GM12878 (cell line): ENCODE data around the gene ADAR.

Experiments
- ASH2L ChIP-seq: fragments of 300-600, 200-600 bp; sonication (generic); IDR thresholded peaks from 2 replicates; pipeline ENCODE4 v1.6.1; 2017; ENCODE audit warnings: low read depth, mild to moderate bottlenecking, borderline replicate concordance
- CEBPB ChIP-seq, 2 experiments: fragments of 150-350 bp in 1 of 2; IDR thresholded peaks; 2 replicates each; pipeline ENCODE4 v1.6.1; 2012 to 2014; ENCODE audit warnings: low read depth in 2 of 2, low read length in 2 of 2, borderline replicate concordance in 1 of 2, inconsistent platforms in 1 of 2
- CHD2 ChIP-seq: IDR thresholded peaks from 2 replicates; pipeline ENCODE4 v1.6.1; 2011; ENCODE audit warnings: low read depth, low read length, improper control_type of control experiment, borderline replicate concordance
- CTCF ChIP-seq, 3 experiments: IDR thresholded peaks in 2 of 3; conservative IDR thresholded peaks in 1 of 3; 2 replicates each; pipeline ENCODE4 v1.5.1; 2011; ENCODE audit warnings: low read depth in 3 of 3, low read length in 3 of 3, mild to moderate bottlenecking in 3 of 3, control low read depth in 2 of 3, moderate library complexity in 2 of 3, inconsistent platforms in 1 of 3, mixed read lengths in 1 of 3; ENCODE audit not compliant: control insufficient read depth in 2 of 3, insufficient read depth in 1 of 3; ENCODE audit errors: extremely low read depth in 1 of 3
- E4F1 ChIP-seq: fragments of 450-650 bp; IDR thresholded peaks from 2 replicates; pipeline ENCODE4 v1.6.1; 2018; ENCODE audit warnings: borderline replicate concordance, mild to moderate bottlenecking; ENCODE audit not compliant: partially characterized antibody
- NFYB ChIP-seq: IDR thresholded peaks from 2 replicates; pipeline ENCODE4 v1.6.1; 2011; ENCODE audit warnings: low read depth, mild to moderate bottlenecking, low read length, improper control_type of control experiment, moderate library complexity; ENCODE audit not compliant: insufficient read depth
- RCOR1 ChIP-seq: conservative IDR thresholded peaks from 2 replicates; pipeline ENCODE4 v1.6.1; 2012; ENCODE audit warnings: low read depth, low read length, improper control_type of control experiment
- REST ChIP-seq: IDR thresholded peaks from 2 replicates; pipeline ENCODE4 v1.6.1; 2012; ENCODE audit warnings: mild to moderate bottlenecking, low read depth, low read length
- SIN3A ChIP-seq: IDR thresholded peaks from 2 replicates; pipeline ENCODE4 v1.6.1; 2012; ENCODE audit warnings: low read depth, low read length, improper control_type of control experiment
- SP1 ChIP-seq: IDR thresholded peaks from one replicate; pipeline ENCODE4 v1.6.1; 2011; ENCODE audit warnings: low read depth, low read length

GRCh38 chr1:154609398-154610380 is 1.7 kb upstream of the ADAR start:
- TF ChIP-seq REST (no peak), CTCF (IDR thresholded peaks at IDR 0.05 in 2 of 3, conservative IDR thresholded peaks at IDR 0.05 in 1 of 3; ENCODE audit: control insufficient read depth in 2 of 3, extremely low read depth in 1 of 3, insufficient read depth in 1 of 3, low read depth in 3 of 3, low read length in 3 of 3) (no peak), CEBPB (IDR thresholded peaks at IDR 0.05; ENCODE audit: borderline replicate concordance in 1 of 2, low read depth in 2 of 2, low read length in 2 of 2) (no peak), CHD2 (no peak), RCOR1 (no peak), SP1 (no peak), E4F1 (no peak), ASH2L (no peak), NFYB (no peak), SIN3A (no peak)
